Measurements from ENCODE around the gene RTRAF.

The RTRAF gene

GRCh38 chr14:52020161-52020714, 30.9 kb downstream of the RTRAF start:
- DNase-seq (ENCODE audit: low read depth in 2 of 2): no peak

GRCh38 chr14:52020866-52021717, 31.7 kb downstream of the RTRAF start:
- DNase-seq (ENCODE audit: low read depth in 2 of 2): no peak

- DNase-seq (ENCODE audit: low read depth in 2 of 2): no peak
Measured at GRCh38 chr14:52021957-52022600, 32.7 kb downstream of the RTRAF start.

GRCh38 chr14:52023518-52023917, 34.2 kb downstream of the RTRAF start:
- no peak for DNase-seq (ENCODE audit: low read depth in 2 of 2)

DNA sequence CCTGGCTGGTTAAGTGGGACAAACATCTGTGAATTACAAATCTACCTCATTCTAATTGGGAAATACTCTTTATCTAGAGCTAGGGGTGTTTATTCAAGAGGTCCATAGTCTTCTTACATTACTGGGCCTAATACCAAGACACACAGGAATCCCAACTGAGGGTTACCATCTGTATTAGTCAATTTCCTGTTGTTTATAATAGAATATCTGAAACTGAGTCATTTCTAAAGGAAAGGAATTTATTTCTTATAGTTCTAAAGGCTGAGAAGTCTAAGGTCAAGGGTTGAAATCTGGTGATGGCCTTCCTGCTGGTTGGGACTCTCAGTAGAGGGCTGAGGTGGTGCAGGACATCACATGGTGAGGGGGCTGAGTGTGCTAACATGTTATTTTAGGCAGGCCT, 36.0 kb downstream of the RTRAF start:
- DNase-seq (ENCODE audit: low read depth in 2 of 2): no peak

- DNase-seq (ENCODE audit: low read depth in 2 of 2): no peak
Measured at GRCh38 chr14:52026017-52026660, 36.8 kb downstream of the RTRAF start.

GRCh38 chr14:52026901-52027300, 37.6 kb downstream of the RTRAF start:
- no peak for DNase-seq (ENCODE audit: low read depth in 2 of 2)

- DNase-seq (ENCODE audit: low read depth in 2 of 2): no peak
Measured at GRCh38 chr14:52029881-52030280, 40.5 kb downstream of the RTRAF start.

DNA sequence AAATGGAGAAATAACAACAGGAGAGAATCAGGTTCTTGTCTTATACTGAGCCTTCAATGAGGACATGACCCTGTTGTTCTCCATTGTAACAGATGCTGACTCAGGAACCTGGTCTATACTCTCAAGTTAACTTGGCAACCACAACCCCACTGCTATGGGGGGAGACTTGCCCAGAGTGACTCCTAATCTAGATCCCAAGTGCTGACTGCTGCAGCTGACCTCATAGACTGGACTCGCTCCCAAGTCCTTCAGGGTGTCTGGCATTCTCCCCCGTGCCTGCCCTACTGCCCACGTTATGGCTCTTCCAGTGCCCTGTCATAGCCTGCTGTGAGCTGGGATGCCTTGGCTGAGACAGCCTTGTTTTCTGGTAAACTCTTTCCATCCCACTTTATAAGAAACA, 42.4 kb downstream of the RTRAF start:
- DNase-seq (ENCODE audit: low read depth in 2 of 2): no peak

GRCh38 chr14:52032204-52032801, 43.0 kb downstream of the RTRAF start:
- no peak for DNase-seq (ENCODE audit: low read depth in 2 of 2)

GRCh38 chr14:52033101-52033642, 43.8 kb downstream of the RTRAF start:
- DNase-seq (ENCODE audit: low read depth in 2 of 2): no peak

GRCh38 chr14:52039124-52039815, 49.9 kb downstream of the RTRAF start:
- no peak for DNase-seq (ENCODE audit: low read depth in 2 of 2)

GRCh38 chr14:52040598-52040997, 51.3 kb downstream of the RTRAF start:
- no peak for DNase-seq (ENCODE audit: low read depth in 2 of 2)

GRCh38 chr14:52042371-52043289, 53.3 kb downstream of the RTRAF start:
- no peak for DNase-seq (ENCODE audit: low read depth in 2 of 2)

GRCh38 chr14:52043690-52044089, 54.3 kb downstream of the RTRAF start:
- DNase-seq (ENCODE audit: low read depth in 2 of 2): peak in 1 of 2 donors; percentile 32

DNA sequence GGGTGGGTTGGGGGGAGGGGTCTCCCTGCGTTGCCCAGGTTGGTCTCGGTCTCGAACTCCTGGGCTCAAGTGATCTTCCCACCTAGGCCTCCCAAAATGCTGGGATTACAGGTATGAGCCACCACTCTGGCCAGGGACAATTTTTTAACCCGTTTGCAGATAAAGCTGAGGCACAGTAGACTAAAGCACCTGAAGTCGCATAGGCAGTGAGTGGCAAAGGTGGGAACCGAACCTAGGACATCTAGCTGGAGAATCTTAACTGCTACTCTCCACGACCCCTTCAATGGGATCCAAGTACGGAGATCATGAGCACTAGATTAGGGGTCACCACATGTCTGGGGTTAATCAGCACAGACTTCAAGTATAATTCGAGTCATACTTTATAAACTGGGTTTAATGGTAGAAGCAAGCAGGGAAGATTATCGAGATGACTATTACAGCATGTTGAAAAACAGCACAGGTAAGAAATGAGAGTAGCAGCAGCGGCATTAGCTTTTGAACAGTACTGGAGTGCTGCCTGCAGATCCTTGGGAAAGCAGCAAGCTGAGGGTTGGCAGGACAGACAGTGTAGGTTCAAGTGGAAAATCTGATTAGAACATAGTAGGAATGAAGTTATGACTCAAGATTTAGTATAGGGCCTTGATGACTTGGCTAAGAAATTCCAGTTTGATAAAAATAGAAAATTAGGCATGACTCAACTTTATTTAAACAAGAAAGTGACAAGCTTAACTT, 55.6 kb downstream of the RTRAF start:
- DNase-seq (ENCODE audit: low read depth in 2 of 2): no peak

GRCh38 chr14:52046376-52046917, 57.1 kb downstream of the RTRAF start:
- DNase-seq (ENCODE audit: low read depth in 2 of 2): no peak

- no peak for DNase-seq (ENCODE audit: low read depth in 2 of 2)
Measured at GRCh38 chr14:52048116-52048515, 58.8 kb downstream of the RTRAF start.

DNA sequence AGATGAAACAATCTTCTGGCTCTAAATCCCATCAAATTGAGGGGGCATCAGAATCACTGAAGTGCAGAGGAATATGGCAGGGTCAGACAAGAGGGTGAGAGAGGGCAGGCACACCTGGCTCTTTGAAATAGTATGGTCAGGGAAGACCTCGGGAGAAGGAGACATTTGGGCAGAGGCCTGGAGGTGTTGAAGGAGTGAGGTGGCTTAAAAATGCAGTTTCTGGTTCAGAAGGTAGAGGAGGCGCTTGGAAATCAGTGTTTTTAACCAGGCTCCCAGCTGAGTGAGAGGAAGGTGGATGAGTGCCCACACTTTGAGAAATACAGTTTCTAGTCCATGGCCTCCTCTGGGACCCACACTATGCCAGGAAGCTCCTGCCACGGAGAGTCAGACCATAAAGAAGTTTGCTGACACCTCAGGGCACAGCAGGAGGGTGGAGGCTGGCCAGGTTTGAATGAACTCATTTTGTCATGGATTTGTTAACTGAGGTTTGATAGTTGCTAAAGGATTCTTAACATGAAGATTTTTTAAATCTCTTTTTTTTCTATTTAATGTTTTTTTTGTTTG, 59.4 kb downstream of the RTRAF start:
- no peak for DNase-seq (ENCODE audit: low read depth in 2 of 2)

Data from stimulated activated CD4-positive, alpha-beta T cell treated with anti-CD3 and anti-CD28 coated beads, Interleukin-15, amount 100 ng/mL, for 48 hours (primary cell).